H9 (cell line): ENCODE results near the gene SSR2. TPM values are rescaled to one million over a fixed set of nuclear protein-coding genes. Genes with fewer than 3 reads are reported as not detected.

ENCODE experiments used
- DNase-seq: peaks from one replicate; pipeline ENCODE4 v3.0.0-alpha.2; 2017
- H2AFZ ChIP-seq: one replicate; pipeline ENCODE4 v1.6.1; 2013; ENCODE audit warnings: mild to moderate bottlenecking, low read length, control low read depth, moderate library complexity
- H2AK5ac ChIP-seq: 2 replicates; pipeline ENCODE4 v1.6.1; 2013; ENCODE audit warnings: low read length, control low read depth, mixed read lengths; ENCODE audit not compliant: insufficient read length
- H2BK120ac ChIP-seq: one replicate; pipeline ENCODE4 v1.6.1; 2013; ENCODE audit warnings: low read depth, mild to moderate bottlenecking, low read length, control low read depth, inconsistent platforms; ENCODE audit not compliant: poor library complexity, severe bottlenecking
- H2BK12ac ChIP-seq: 2 replicates; pipeline ENCODE4 v1.6.1; 2013; ENCODE audit warnings: low read length, control low read depth, mixed read lengths, low read depth; ENCODE audit not compliant: insufficient read length
- H2BK15ac ChIP-seq: 2 replicates; pipeline ENCODE4 v1.6.1; 2013; ENCODE audit warnings: low read depth, low read length, control low read depth
- H2BK20ac ChIP-seq: one replicate; pipeline ENCODE4 v1.6.1; 2013; ENCODE audit warnings: low read depth, mild to moderate bottlenecking, low read length, control low read depth, inconsistent platforms; ENCODE audit not compliant: poor library complexity, severe bottlenecking
- H2BK5ac ChIP-seq: 2 replicates; pipeline ENCODE4 v1.6.1; 2013; ENCODE audit warnings: low read length, control low read depth, mixed read lengths; ENCODE audit not compliant: insufficient read length
- H3K14ac ChIP-seq: 2 replicates; pipeline ENCODE4 v1.6.1; 2013; ENCODE audit warnings: low read length, control low read depth; ENCODE audit not compliant: insufficient read depth
- H3K18ac ChIP-seq: 2 replicates; pipeline ENCODE4 v1.6.1; 2013; ENCODE audit warnings: low read depth, mild to moderate bottlenecking, mixed read lengths, low read length, control low read depth; ENCODE audit not compliant: insufficient read length
- H3K23ac ChIP-seq: 2 replicates; pipeline ENCODE4 v1.6.1; 2013; ENCODE audit warnings: low read length, control low read depth, mixed read lengths, low read depth; ENCODE audit not compliant: insufficient read length
- H3K23me2 ChIP-seq: 2 replicates; pipeline ENCODE4 v1.6.1; 2013; ENCODE audit warnings: low read depth, mild to moderate bottlenecking, mixed read lengths, low read length, control low read depth; ENCODE audit not compliant: insufficient read length, poor library complexity, severe bottlenecking
- H3K27ac ChIP-seq: 2 replicates; pipeline ENCODE4 v1.5.1; 2013; ENCODE audit warnings: low read length, control low read depth, mixed read lengths, low read depth; ENCODE audit not compliant: insufficient read length
- H3K27me3 ChIP-seq: 2 replicates; pipeline ENCODE4 v1.6.1; 2013; ENCODE audit warnings: low read length, control low read depth, inconsistent platforms; ENCODE audit not compliant: insufficient read depth
- H3K4ac ChIP-seq: 2 replicates; pipeline ENCODE4 v1.6.1; 2013; ENCODE audit warnings: low read depth, mild to moderate bottlenecking, control low read depth, inconsistent platforms, low read length, moderate library complexity
- H3K4me1 ChIP-seq: 2 replicates; pipeline ENCODE4 v1.6.1; 2013; ENCODE audit warnings: low read length, control low read depth, inconsistent platforms; ENCODE audit not compliant: insufficient read depth
- H3K4me2 ChIP-seq: 2 replicates; pipeline ENCODE4 v1.6.1; 2013; ENCODE audit warnings: low read length, control low read depth, mixed read lengths; ENCODE audit not compliant: insufficient read length, insufficient read depth
- H3K56ac ChIP-seq: 2 replicates; pipeline ENCODE4 v1.6.1; 2013; ENCODE audit warnings: low read depth, mild to moderate bottlenecking, mixed read lengths, low read length, control low read depth; ENCODE audit not compliant: insufficient read length
- H3K79me1 ChIP-seq: 2 replicates; pipeline ENCODE4 v1.6.1; 2013; ENCODE audit warnings: low read depth, mild to moderate bottlenecking, moderate library complexity, low read length, control low read depth, inconsistent platforms; ENCODE audit not compliant: insufficient read depth, poor library complexity, severe bottlenecking
- H3K79me2 ChIP-seq: 2 replicates; pipeline ENCODE4 v1.6.1; 2013; ENCODE audit warnings: low read length, control low read depth, inconsistent platforms; ENCODE audit not compliant: insufficient read depth
- H3K9ac ChIP-seq: 2 replicates; pipeline ENCODE4 v1.6.1; 2013; ENCODE audit warnings: low read length, control low read depth, mixed read lengths; ENCODE audit not compliant: insufficient read length; ENCODE audit errors: extremely low read depth
- H3K9me3 ChIP-seq: one replicate; pipeline ENCODE4 v1.6.1; 2013; ENCODE audit warnings: low read depth, low read length, inconsistent platforms; ENCODE audit not compliant: control insufficient read depth
- H3T11ph ChIP-seq: one replicate; pipeline ENCODE4 v1.6.1; 2013; ENCODE audit warnings: mild to moderate bottlenecking, low read length, control low read depth, inconsistent platforms
- H4K20me1 ChIP-seq: one replicate; pipeline ENCODE4 v1.6.1; 2013; ENCODE audit not compliant: control insufficient read depth, insufficient read length, insufficient read depth
- H4K5ac ChIP-seq: 2 replicates; pipeline ENCODE4 v1.6.1; 2013; ENCODE audit warnings: low read depth, mild to moderate bottlenecking, mixed read lengths, low read length, control low read depth; ENCODE audit not compliant: insufficient read length
- H4K8ac ChIP-seq: replicated peaks from 2 replicates; pipeline ENCODE4 v1.6.1; 2013; ENCODE audit warnings: low read length, control low read depth, mixed read lengths, low read depth; ENCODE audit not compliant: insufficient read length
- H4K91ac ChIP-seq: 2 replicates; pipeline ENCODE4 v1.6.1; 2013; ENCODE audit warnings: low read depth, mild to moderate bottlenecking, moderate library complexity, mixed read lengths, low read length, control low read depth; ENCODE audit not compliant: insufficient read length
- H3K27ac Mint-ChIP-seq, 3 experiments: 2 replicates in 2 of 3; 3 replicates in 1 of 3; pipeline ENCODE4 v1.8.0; 2020 to 2021; ENCODE audit warnings: mixed read lengths in 3 of 3, mild to moderate bottlenecking in 1 of 3, moderate library complexity in 1 of 3
- H3K27me3 Mint-ChIP-seq: 2 replicates; pipeline ENCODE4 v1.8.0; 2021; ENCODE audit warnings: low read depth, mild to moderate bottlenecking, moderate library complexity, mixed read lengths
- H3K36me3 Mint-ChIP-seq, 3 experiments: 2 replicates in 2 of 3; 3 replicates in 1 of 3; pipeline ENCODE4 v1.8.0; 2020 to 2021; ENCODE audit warnings: low read depth in 3 of 3, mixed read lengths in 3 of 3; ENCODE audit not compliant: insufficient read depth in 1 of 3
- H3K4me1 Mint-ChIP-seq, 2 experiments: 2 replicates each; pipeline ENCODE4 v1.8.0; 2020; ENCODE audit warnings: mixed read lengths in 2 of 2
- H3K4me3 Mint-ChIP-seq, 2 experiments: 2 replicates in 1 of 2; 3 replicates in 1 of 2; pipeline ENCODE4 v1.8.0; 2020 to 2021; ENCODE audit warnings: mild to moderate bottlenecking in 2 of 2, mixed read lengths in 2 of 2, moderate library complexity in 1 of 2
- H3K9me3 Mint-ChIP-seq, 2 experiments: 2 replicates in 1 of 2; 3 replicates in 1 of 2; pipeline ENCODE4 v1.8.0; 2020; ENCODE audit warnings: mild to moderate bottlenecking in 2 of 2, mixed read lengths in 2 of 2, moderate library complexity in 1 of 2
- CTCF ChIP-seq: fragments of 200-600 bp; sonication (generic); conservative IDR thresholded peaks from 3 replicates; pipeline ENCODE4 v1.8.0; 2021; ENCODE audit warnings: antibody characterized with exemption, mild to moderate bottlenecking
- WGBS: extraction: QIAGEN DNeasy Blood & Tissue Kit; methylation state at CpG from one replicate; pipeline ENCODE4 v1.1.7; 2013; ENCODE audit warnings: missing lambda C conversion rate, low lambda C conversion rate, mixed read lengths; ENCODE audit not compliant: insufficient read length; ENCODE audit errors: extremely low coverage; 5-methylcytosine and 5-hydroxymethylcytosine counted together
- total RNA-seq: library from RNA; stranded (reverse); gene quantifications from 2 replicates; pipeline ENCODE4 v1.2.1, GENCODE V29; 2021

Gene SSR2
- total RNA-seq, 1 experiment from 2014 or later, result 170 TPM

- no peak overlapping the region for H4K8ac ChIP-seq
- peaks cover 4% of the 10 kb centered on the region for H3K23me2 ChIP-seq
- H4K91ac ChIP-seq, result no peak overlapping the region
- no peaks in the 10 kb centered on the region for H3K79me1 ChIP-seq
- H3K9ac ChIP-seq, result no peak overlapping the region
- H3K27me3 Mint-ChIP-seq, result peaks cover 1% of the 10 kb centered on the region
- no peak overlapping the region for H3T11ph ChIP-seq
- TF ChIP-seq CTCF, result no peak
- H2BK12ac ChIP-seq, result no peak overlapping the region
- no peaks in the 10 kb centered on the region for H3K9me3 ChIP-seq
- H3K4me1 ChIP-seq, result no peaks in the 10 kb centered on the region
- H4K20me1 ChIP-seq, result no peaks in the 10 kb centered on the region
- peaks cover 4 to 23% (median 18%) of the 10 kb centered on the region in 3 experiments; a peak in 6 of 7 replicates for H3K36me3 Mint-ChIP-seq
- H4K5ac ChIP-seq, result no peak overlapping the region
- no CpG with 5 or more reads among the region's 3 CpGs for WGBS
- H3K27ac ChIP-seq, result no peak overlapping the region
- no peak overlapping the region for H3K56ac ChIP-seq
- H3K9me3 Mint-ChIP-seq, result no peaks in the 10 kb centered on the region; a peak in 1 of 5 replicates
- no peak overlapping the region for H2BK20ac ChIP-seq
- no peak overlapping the region for H2BK120ac ChIP-seq
- no peak overlapping the region for H3K4me3 Mint-ChIP-seq
- H3K27ac Mint-ChIP-seq, result no peak overlapping the region
- no peak overlapping the region for H2BK5ac ChIP-seq
- no peak overlapping the region for H3K23ac ChIP-seq
- H3K79me2 ChIP-seq, result no peaks in the 10 kb centered on the region
- H3K4me2 ChIP-seq, result no peak overlapping the region
- no peak overlapping the region for H3K18ac ChIP-seq
- H2BK15ac ChIP-seq, result no peak overlapping the region
- no peaks in the 10 kb centered on the region for H3K27me3 ChIP-seq
- no peak overlapping the region for H2AFZ ChIP-seq
- H3K4ac ChIP-seq, result no peak overlapping the region
- H2AK5ac ChIP-seq, result no peak overlapping the region
- H3K14ac ChIP-seq, result no peak overlapping the region
- H3K4me1 Mint-ChIP-seq, result peaks cover 39 to 60% of the 10 kb centered on the region in 2 experiments
- no peak for DNase-seq
Measured at GRCh38 chr1:156065212-156065611, 44.5 kb upstream of the SSR2 start.
